Measurements from ENCODE around the gene KCNQ1.

- TF ChIP-seq CTCF (IDR thresholded peaks at IDR 0.05) (no peak), POLR2A (IDR thresholded peaks at IDR 0.05) (no peak)
These were observed 423.8 kb downstream of the KCNQ1 start for GRCh38 chr11:2868506-2869133.
